GM19193 (cell line): ENCODE data around the gene CBX5.

Experiments used
- POLR2A ChIP-seq: IDR thresholded peaks from 4 replicates; pipeline ENCODE4 v1.6.1; 2011; ENCODE audit not compliant: insufficient read depth, insufficient read length; ENCODE audit errors: extremely low read depth

CBX5 gene

GRCh38 chr12:54251667-54252284, 28.1 kb downstream of the CBX5 start:
- TF ChIP-seq POLR2A, result no peak

- no peak for TF ChIP-seq POLR2A
Measured at GRCh38 chr12:54249489-54249888, 30.4 kb downstream of the CBX5 start.

GRCh38 chr12:54246011-54246641, 33.8 kb downstream of the CBX5 start:
- TF ChIP-seq POLR2A, result no peak

- TF ChIP-seq POLR2A, result no peak
Measured at GRCh38 chr12:54240971-54241588, 38.8 kb downstream of the CBX5 start.

- no peak for TF ChIP-seq POLR2A
Measured at GRCh38 chr12:54240129-54240528, 39.8 kb downstream of the CBX5 start.

GRCh38 chr12:54239620-54240019, 40.3 kb downstream of the CBX5 start:
- TF ChIP-seq POLR2A, result no peak

- TF ChIP-seq POLR2A, result no peak
Measured at GRCh38 chr12:54238531-54238930, 41.4 kb downstream of the CBX5 start.

GRCh38 chr12:54232790-54233189, 47.1 kb downstream of the CBX5 start:
- TF ChIP-seq POLR2A, result no peak

GRCh38 chr12:54230555-54230954, 49.4 kb downstream of the CBX5 start:
- TF ChIP-seq POLR2A, result no peak

GRCh38 chr12:54229624-54230212, 50.2 kb downstream of the CBX5 start:
- TF ChIP-seq POLR2A, result no peak

GRCh38 chr12:54228471-54228870, 51.5 kb downstream of the CBX5 start:
- no peak for TF ChIP-seq POLR2A

- no peak for TF ChIP-seq POLR2A
Measured at GRCh38 chr12:54227376-54227775, 52.5 kb downstream of the CBX5 start.

GRCh38 chr12:54225666-54226065, 54.3 kb downstream of the CBX5 start:
- no peak for TF ChIP-seq POLR2A

- TF ChIP-seq POLR2A, result no peak
Measured at GRCh38 chr12:54222609-54223008, 57.3 kb downstream of the CBX5 start.

GRCh38 chr12:54221402-54221984, 58.4 kb downstream of the CBX5 start:
- no peak for TF ChIP-seq POLR2A
